Endothelial cell (in vitro differentiated cells): ENCODE data around the gene AOC1. TPM values are rescaled to one million over a fixed set of nuclear protein-coding genes. Genes with fewer than 3 reads are reported as not detected.
"Not testable (repeated sequence)": the region's sequence is repeated elsewhere in the genome, so short reads cannot be mapped to it uniquely, and the experiment has no call there.

ENCODE experiments used
- DNase-seq: peaks from one replicate; pipeline ENCODE4 v3.0.0; 2021; ENCODE audit warnings: low spot score
- H3K27ac Mint-ChIP-seq: one replicate; pipeline ENCODE4 v1.8.0; 2021; ENCODE audit warnings: mixed read lengths, inconsistent platforms; ENCODE audit not compliant: unreplicated experiment
- H3K27me3 Mint-ChIP-seq: one replicate; pipeline ENCODE4 v1.8.0; 2021; ENCODE audit warnings: mild to moderate bottlenecking, moderate library complexity, mixed read lengths, inconsistent platforms; ENCODE audit not compliant: unreplicated experiment
- H3K36me3 Mint-ChIP-seq: one replicate; pipeline ENCODE4 v1.8.0; 2021; ENCODE audit warnings: mild to moderate bottlenecking, low read depth, mixed read lengths, inconsistent platforms; ENCODE audit not compliant: unreplicated experiment
- H3K4me1 Mint-ChIP-seq: one replicate; pipeline ENCODE4 v1.8.0; 2021; ENCODE audit warnings: mild to moderate bottlenecking, mixed read lengths, inconsistent platforms; ENCODE audit not compliant: unreplicated experiment
- H3K4me3 Mint-ChIP-seq: one replicate; pipeline ENCODE4 v1.8.0; 2021; ENCODE audit warnings: mild to moderate bottlenecking, mixed read lengths, inconsistent platforms; ENCODE audit not compliant: unreplicated experiment
- H3K9me3 Mint-ChIP-seq: one replicate; pipeline ENCODE4 v1.8.0; 2021; ENCODE audit warnings: mixed read lengths, inconsistent platforms; ENCODE audit not compliant: unreplicated experiment
- total RNA-seq: library from RNA; stranded (reverse); fragmentation: NEBNext Ultra II Directional; extraction: Animal tissue kit (Norgen Biotek cat#: 25700); gene quantifications from one replicate; pipeline ENCODE4 v1.2.1, GENCODE V29; 2021; ENCODE audit not compliant: unreplicated experiment
- TF ChIP-seq, protein P1 (sequence below): fragments of 200-600 bp; sonication (generic); IDR thresholded peaks from one replicate; pipeline ENCODE4 v1.5.0; 2021; ENCODE audit warnings: antibody characterized with exemption; ENCODE audit not compliant: unreplicated experiment

Gene AOC1
- total RNA-seq, 1 donor from 2014 or later, result 0.41 TPM

DNA sequence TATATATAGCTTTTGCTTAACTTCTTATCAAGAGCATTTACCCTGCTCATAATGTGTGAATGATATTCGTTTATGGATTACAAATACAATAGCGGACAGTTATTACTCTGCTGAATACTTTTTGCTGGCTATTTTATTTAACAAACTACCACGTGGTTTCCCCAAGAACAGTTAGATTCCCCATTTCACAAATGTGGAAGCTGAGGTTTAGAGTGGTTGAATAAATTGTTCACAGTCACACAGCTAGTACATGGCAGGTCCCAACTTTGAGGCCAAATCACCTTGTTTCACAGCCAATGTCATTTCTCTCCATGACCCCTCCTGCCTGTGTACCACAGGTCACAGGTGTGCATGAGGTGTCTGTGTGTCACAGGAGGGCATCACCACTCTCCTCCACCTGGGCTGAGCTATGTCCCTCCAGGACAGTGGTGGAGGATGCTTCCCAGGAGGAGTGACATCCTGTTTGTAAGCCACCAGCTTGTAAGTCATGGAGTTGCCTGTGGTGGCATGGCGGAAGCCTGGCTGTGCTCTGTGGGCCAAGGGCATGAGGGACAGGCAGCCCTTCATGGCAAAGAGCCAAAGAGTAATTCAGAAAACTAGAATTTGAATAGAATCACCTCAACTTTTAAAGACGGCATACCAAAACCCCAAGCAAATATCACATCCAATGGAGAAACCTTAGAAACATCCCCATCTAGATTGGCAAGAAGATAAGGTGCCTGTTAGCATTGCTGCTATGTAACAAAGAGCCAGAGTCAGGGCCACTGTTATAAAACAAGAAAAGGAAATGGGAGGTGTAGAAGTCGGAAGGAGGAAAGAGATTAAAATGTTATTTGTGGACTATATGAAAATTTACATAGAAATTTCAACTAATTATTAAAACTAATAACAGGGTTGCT is 51.9 kb downstream of the AOC1 start:
- TF ChIP-seq, protein P1, sequence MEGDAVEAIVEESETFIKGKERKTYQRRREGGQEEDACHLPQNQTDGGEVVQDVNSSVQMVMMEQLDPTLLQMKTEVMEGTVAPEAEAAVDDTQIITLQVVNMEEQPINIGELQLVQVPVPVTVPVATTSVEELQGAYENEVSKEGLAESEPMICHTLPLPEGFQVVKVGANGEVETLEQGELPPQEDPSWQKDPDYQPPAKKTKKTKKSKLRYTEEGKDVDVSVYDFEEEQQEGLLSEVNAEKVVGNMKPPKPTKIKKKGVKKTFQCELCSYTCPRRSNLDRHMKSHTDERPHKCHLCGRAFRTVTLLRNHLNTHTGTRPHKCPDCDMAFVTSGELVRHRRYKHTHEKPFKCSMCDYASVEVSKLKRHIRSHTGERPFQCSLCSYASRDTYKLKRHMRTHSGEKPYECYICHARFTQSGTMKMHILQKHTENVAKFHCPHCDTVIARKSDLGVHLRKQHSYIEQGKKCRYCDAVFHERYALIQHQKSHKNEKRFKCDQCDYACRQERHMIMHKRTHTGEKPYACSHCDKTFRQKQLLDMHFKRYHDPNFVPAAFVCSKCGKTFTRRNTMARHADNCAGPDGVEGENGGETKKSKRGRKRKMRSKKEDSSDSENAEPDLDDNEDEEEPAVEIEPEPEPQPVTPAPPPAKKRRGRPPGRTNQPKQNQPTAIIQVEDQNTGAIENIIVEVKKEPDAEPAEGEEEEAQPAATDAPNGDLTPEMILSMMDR, result no peak
- Mint-ChIP-seq H3K4me3 (no peak overlapping the region), H3K27me3 (peaks cover 7% of the 10 kb centered on the region), H3K9me3 (no peaks in the 10 kb centered on the region), H3K4me1 (peaks cover 3% of the 10 kb centered on the region), H3K36me3 (peaks cover 1% of the 10 kb centered on the region), H3K27ac (no peak overlapping the region)
- DNase-seq, result no peak

DNA sequence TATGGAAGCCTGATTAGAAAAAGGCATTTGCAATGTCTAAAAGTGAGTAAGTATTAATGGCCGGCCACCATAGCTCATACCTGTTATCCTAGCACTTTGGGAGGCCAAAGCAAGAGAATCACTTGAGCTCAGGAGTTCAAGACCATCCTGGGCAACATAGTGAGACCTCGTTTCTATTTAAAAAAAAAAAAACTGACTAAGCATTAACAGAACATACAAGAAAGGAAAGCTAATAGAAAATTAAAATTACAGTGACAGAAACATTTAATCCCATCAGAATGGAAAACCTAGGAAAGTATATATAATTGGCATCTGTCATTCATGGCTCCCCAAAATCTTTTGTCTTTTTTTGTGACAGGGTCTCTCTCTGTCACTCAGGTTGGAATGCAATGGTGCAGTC is 55.9 kb downstream of the AOC1 start:
- Mint-ChIP-seq H3K27ac (no peak overlapping the region), H3K27me3 (peaks cover 7% of the 10 kb centered on the region), H3K9me3 (no peaks in the 10 kb centered on the region)

DNA sequence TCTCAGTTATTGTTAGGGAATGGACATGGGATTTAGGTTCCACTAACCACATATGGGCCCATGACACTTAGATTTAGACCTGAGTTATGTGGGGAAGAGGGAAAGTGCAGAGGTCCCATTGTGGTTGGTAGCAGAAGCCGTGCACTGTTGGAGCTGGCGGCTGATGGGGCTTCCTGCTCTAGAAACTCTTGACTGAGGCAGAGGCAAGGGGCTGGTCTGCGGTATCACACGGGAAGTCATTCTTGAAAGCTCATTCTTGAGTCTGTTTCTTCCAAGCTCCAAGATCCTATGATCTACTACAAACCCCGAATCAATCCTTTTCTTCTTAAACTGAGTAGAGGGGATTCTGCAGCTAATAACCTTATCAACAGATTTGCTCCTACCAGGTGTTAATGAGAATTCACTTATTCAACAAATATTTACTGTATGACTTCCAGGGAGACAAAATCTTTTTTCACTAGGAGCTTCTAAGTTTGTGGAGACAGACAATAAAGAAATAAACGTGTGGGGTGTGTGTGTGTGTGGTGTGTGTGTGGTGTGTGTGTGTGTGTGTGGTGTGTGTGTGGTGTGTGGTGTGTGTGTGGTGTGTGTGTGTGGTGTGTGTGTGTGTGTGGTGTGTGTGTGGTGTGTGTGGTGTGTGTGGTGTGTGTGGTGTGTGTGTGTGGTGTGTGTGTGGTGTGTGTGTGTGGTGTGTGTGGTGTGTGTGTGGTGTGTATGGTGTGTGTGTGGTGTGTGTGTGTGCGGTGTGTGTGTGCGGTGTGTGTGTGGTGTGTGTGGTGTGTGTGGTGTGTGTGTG is 57.1 kb downstream of the AOC1 start:
- DNase-seq, result no peak
- H3K27ac Mint-ChIP-seq, result peak overlapping the region; percentile 51
- H3K4me1 Mint-ChIP-seq, result peaks cover 14% of the 10 kb centered on the region
- peaks cover 8% of the 10 kb centered on the region for H3K27me3 Mint-ChIP-seq
- H3K36me3 Mint-ChIP-seq, result peaks cover 7% of the 10 kb centered on the region
- peak overlapping the region; percentile 67 for H3K4me3 Mint-ChIP-seq
- TF ChIP-seq, protein P1, result no peak
- H3K9me3 Mint-ChIP-seq, result no peaks in the 10 kb centered on the region

More for the DNA sequence above, 55.9 kb downstream of the AOC1 start:
- H3K4me3 Mint-ChIP-seq, result no peak overlapping the region
- H3K4me1 Mint-ChIP-seq, result peaks cover 14% of the 10 kb centered on the region
- TF ChIP-seq, protein P1, result no peak
- H3K36me3 Mint-ChIP-seq, result peaks cover 7% of the 10 kb centered on the region
- no peak for DNase-seq

DNA sequence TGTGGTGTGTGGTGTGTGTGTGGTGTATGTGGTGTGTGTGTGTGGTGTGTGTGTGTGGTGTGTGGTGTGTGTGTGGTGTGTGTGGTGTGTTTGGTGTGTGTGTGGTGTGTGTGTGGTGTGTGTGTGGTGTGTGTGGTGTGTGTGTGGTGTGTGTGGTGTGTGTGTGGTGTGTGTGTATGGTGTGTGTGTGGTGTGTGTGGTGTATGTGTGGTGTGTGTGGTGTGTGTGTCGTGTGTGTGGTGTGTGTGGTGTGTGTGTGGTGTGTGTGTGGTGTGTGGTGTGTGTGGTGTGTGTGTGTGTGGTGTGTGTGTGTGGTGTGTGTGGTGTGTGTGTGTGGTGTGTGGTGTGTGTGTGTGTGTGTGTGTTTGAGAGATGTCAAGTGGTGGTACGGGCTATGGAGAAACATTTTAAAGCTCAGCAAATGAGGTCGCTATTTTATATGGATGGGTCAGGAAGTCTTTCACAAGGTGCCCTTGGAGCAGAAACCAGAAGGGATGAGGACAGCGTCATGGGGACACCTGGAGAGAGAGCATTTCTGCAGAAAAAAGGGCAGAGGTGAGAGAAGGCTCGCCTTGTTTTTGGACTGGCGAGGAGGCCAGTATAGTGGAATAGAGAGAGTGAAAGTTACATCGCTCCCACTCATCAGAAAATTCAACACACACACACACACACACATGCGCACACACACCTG is 58.1 kb downstream of the AOC1 start:
- H3K9me3 Mint-ChIP-seq, H3K27me3 Mint-ChIP-seq, H3K36me3 Mint-ChIP-seq, H3K27ac Mint-ChIP-seq, H3K4me3 Mint-ChIP-seq, DNase-seq: not testable (repeated sequence)
- peaks cover 14% of the 10 kb centered on the region for H3K4me1 Mint-ChIP-seq

DNA sequence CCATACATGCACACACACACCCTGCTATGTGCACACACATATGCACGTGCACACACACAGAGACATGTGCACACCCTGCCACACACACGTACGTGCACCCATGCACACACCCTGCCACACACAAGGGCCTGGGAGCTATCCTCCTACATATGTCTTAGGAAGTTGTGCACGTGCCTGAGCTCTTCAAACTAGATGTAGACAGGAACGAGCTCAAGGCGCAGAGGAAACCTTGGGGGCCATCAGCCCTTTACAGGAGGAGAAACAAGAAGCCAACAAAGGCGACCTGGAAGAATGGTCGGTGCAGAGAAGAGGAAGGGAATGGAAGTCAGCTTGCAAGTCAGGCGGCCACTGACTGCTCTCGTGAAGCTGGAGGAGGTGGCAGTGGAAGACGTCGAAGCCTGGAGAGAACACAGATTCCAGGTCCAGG is 58.7 kb downstream of the AOC1 start:
- TF ChIP-seq, protein P1, result no peak
- Mint-ChIP-seq H3K36me3 (peaks cover 11% of the 10 kb centered on the region), H3K27me3 (peaks cover 10% of the 10 kb centered on the region), H3K27ac (no peak overlapping the region), H3K9me3 (no peaks in the 10 kb centered on the region), H3K4me1 (peaks cover 14% of the 10 kb centered on the region), H3K4me3 (no peak overlapping the region)
- DNase-seq, result no peak
